Left kidney (tissue), 8 donors: ENCODE measurements around the gene IL20RB. TPM values are rescaled to one million over a fixed set of nuclear protein-coding genes. Genes with fewer than 3 reads are reported as not detected.

Experiments
- DNase-seq: peaks from one replicate; pipeline ENCODE4 v3.0.0-alpha.2; 2013
- long read RNA-seq, 8 donors: transcript quantifications; one replicate each; lab custom pipeline, GENCODE V29; 2026
- polyA plus RNA-seq: library from polyadenylated mRNA; unstranded; fragments of 120-200 nt; gene quantifications from one replicate; pipeline ENCODE4 v1.2.1, GENCODE V29; 2013; ENCODE audit not compliant: insufficient read length

Gene IL20RB, protein sequence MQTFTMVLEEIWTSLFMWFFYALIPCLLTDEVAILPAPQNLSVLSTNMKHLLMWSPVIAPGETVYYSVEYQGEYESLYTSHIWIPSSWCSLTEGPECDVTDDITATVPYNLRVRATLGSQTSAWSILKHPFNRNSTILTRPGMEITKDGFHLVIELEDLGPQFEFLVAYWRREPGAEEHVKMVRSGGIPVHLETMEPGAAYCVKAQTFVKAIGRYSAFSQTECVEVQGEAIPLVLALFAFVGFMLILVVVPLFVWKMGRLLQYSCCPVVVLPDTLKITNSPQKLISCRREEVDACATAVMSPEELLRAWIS
- polyA plus RNA-seq, result 0.85 TPM
- long read RNA-seq, donor 1, result 0 reads
- long read RNA-seq, donor 2, result 0 reads
- long read RNA-seq, donor 3, result 0 reads
- long read RNA-seq, donor 4, result 0 reads
- long read RNA-seq, donor 5, result 0 reads
- long read RNA-seq, donor 6, result 0 reads
- long read RNA-seq, donor 7, result 0 reads
- long read RNA-seq, donor 8, result 0 reads

DNA sequence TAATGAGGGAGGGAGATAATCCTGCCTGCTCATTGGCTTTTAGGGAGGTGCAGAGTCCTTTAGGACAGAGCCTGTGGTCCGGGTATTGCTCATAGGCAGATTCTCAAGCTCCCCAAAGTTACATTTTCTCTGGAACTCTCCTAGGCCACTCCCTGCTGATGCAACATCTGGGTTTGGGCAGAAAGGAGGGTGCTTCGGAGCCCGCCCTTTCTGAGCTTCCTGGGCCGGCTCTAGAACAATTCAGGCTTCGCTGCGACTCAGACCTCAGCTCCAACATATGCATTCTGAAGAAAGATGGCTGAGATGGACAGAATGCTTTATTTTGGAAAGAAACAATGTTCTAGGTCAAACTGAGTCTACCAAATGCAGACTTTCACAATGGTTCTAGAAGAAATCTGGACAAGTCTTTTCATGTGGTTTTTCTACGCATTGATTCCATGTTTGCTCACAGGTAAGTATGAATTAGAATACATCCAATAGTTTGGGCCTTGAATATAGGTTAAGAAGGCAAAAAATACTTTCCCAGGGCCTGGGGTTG lies at the start of gene IL20RB:
IL20RB (plus strand) TSS at position 233 of the 538 bp plus-strand sequence; CDS start at position 364, 131 bp downstream.
- no peak for DNase-seq

GRCh38 chr3:136908297-136908696 lies 49.5 kb upstream of the IL20RB start:
- no peak for DNase-seq

DNA sequence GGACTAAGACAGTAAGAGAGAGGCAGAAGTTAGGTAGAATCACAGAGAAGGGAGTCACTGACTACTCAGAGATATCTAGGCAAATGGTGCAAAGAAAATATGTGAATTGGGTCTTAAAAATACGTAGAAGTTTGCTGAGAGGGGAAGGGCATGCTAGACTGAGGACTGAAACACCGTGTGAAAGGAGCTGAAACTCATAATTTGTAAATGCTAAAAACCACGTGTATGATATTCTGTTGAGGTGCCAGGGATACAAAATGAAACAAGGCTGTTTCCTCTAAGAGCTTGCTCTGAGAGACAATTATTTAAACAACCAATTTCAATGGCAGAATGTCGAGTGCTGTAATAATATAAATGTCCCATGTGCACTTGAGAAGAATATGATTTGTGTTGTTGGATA lies 48.6 kb upstream of the IL20RB start:
- DNase-seq, result no peak

DNA sequence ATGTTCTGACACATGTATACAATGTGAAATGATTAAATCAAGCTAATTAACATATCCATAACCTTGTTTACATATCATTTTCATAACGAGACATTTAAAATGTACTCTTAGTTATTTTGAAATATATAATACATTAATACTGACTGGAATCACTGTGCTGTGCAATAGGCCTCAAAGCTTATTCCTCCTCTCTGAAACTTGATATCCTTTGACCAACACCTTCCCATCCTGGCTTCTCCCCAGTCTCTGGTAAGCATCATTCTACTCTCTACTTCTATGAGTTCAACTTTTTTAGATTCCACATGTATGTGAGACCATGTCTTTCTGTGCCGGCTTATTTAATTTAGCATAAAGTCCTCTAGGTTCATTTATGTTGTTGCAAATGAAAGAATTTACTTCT lies 47.1 kb upstream of the IL20RB start:
- DNase-seq, result no peak

DNA sequence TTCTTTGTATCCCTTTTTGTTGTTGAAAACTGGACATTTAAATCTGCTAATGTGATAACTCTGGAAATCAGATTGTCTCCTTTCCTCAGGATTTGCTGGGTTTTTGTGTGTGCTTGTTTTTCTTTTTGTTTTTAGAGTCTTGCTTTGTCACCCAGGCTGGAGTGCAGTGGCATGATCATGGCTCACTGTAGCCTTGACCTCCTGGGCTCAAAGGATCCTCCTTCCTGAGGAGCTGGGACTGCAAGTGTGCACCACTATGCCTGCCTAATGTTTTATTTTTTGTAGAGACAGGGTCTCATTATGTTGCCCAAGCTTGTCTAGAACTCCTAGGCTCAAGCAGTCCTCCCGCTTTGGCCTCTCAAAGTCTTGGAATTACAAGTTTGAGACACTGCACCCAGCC lies 44.6 kb upstream of the IL20RB start:
- no peak for DNase-seq

- DNase-seq, result no peak
Observed at GRCh38 chr3:136914739-136915138, 43.0 kb upstream of the IL20RB start.

GRCh38 chr3:136916223-136916622 lies 41.6 kb upstream of the IL20RB start:
- DNase-seq, result no peak

- no peak for DNase-seq
Observed at GRCh38 chr3:136919799-136920580, 37.8 kb upstream of the IL20RB start.

- DNase-seq, result no peak
Observed at GRCh38 chr3:136920904-136921611, 36.7 kb upstream of the IL20RB start.

GRCh38 chr3:136925425-136926190 lies 32.2 kb upstream of the IL20RB start:
- no peak for DNase-seq

DNA sequence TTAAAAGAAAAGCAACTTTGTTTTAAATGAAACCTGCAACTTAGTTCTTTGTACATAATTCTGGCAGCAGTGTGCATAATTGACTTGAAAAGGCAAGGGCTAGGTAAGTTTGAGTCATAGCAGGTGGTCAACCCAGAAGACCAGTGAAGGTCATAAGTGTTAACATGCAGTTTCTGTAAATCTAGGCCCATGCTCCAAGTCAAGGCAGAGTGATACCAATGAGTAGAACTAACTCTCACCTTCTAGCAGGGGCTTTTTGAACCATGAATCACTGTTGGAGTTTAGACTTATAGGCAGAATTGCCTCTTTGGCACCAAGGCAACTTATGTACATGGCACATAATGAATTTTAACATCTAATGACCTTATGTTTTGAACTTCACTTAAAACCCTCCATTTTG lies 29.5 kb upstream of the IL20RB start:
- DNase-seq, result no peak

DNA sequence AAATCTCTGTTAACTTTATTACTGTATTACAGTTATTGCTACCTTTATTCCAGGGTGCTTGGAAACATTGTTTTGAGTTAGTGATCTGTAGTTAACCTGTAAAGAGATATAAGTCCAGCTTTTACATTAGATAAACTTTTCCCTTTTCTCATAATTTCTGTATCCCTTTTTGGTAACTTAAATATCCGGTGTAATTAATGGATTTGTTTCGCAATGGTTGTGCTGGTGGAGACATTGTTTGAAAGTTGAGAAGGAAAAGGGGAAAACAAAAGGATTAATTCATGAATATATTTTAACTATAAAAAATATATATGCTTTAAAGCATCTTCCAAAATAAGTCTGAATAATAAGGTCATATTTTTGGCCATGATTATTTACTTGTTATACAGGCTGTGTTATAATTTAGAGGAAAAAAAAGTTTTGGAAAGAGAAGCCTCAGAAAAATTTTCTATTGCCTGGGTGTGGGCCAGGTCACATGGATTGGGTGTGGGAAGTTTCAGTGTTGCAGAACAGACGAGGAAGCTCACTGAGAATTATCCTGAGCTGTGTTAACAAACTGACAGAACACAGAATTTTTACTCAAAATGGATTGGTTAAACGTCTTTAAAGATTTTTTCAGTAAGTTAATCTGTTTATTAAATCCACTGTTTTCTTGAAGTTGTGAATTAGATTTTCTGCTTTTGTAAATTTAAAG lies 27.7 kb upstream of the IL20RB start:
- no peak for DNase-seq

GRCh38 chr3:136931606-136932005 lies 26.2 kb upstream of the IL20RB start:
- no peak for DNase-seq

DNA sequence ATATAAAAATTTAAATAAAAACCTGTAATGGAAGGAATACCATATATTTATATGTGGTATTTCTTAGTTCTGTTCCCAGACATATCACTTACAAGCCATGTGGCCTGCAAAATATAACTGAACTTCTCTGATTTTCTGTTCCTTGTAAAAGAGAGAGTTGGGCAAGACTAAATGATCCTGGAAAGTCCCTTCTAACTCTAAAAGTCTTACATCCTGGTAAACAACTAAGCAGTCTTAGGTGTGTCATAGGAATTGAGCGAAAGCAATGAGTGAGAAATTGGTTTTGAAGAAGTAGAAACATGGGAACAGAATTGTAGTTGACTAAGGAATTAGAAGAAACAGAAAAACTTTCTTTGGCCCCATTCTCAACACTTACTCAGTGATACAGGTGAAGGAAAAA lies 25.3 kb upstream of the IL20RB start:
- DNase-seq, result no peak

DNA sequence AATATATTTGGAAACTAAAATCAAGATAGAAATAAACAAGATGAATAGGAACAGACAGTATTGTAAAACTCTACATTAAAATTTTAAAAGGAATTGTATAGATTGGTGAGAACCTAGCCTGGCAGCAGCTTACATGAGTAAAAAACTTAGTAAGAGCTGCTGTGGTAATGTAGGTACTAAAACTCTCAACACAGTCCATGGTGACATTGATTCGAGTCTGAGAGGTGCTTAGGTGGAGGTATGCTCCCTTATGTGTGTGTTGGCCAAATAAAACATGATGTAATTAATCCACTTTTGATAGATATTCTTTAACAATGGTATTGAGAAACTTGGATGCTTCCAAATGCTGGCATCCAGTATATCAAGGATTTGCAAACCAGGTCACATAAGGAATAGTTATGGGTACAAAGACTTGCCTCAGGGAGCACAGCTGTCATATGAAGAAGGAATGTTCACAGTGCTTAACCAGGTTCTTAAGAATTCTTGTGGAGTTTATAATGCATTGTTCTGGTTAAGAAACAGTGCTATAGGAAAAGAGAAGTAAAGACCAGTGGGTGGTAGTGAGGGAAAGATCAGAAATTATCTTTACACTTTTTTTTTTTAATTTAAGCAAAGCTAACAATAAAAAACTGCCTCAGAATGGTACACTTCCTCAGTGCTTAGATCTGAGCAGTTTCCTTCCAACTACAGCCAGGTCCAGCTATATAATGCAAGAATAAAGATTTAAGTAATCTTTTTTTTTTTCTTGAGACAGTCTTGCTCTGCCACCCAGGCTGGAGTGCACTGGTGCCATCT lies 24.6 kb upstream of the IL20RB start:
- DNase-seq, result no peak

GRCh38 chr3:136937175-136937574 lies 20.6 kb upstream of the IL20RB start:
- no peak for DNase-seq

DNA sequence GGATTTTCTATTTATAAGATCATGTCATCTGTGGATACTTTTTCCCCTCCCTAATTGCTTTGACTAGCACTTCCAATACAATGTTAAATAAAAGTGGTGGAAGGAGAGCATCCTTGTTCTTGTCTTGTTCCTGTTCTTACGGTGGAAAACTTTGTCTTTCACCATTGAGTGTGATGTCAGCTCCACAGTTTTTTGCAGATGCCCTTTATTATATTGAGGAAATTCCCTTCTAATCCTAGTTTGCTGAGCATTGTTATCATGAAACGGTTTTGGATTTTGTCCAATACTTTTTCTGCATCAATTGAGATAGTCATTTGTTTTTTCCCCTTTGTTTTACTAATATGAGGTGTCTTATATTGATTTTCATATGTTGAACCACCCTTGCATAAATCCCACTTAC lies 19.9 kb upstream of the IL20RB start:
- no peak for DNase-seq

- no peak for DNase-seq
Observed at GRCh38 chr3:136938334-136938733, 19.4 kb upstream of the IL20RB start.

DNA sequence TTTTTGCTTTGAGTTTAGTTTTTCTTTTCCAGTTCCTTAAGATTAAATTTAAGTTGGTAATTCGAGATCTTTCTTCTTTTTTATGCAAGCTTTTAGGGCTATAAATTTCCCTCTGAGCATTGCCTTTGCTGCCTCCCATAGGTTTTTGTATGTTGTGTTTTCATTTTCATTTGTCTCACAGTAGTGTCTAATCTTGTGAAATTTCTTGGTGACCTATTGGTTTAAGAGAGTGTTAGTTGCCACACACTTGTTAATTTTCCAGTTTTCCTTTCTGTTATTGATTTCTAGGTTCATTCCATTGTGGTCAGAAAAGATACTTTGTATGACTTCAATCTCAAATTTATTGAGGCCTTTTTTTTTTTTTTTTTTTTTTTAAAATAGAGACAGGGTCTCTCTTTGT lies 18.3 kb upstream of the IL20RB start:
- no peak for DNase-seq

GRCh38 chr3:136942803-136943202 lies 15.0 kb upstream of the IL20RB start:
- DNase-seq, result no peak
